Limb (tissue), 2 donors: ENCODE measurements around the gene GABARAPL1.

Experiments used
- DNase-seq, 2 donors: peaks; one replicate each; pipeline ENCODE4 v3.0.0-alpha.2; 2016; ENCODE audit errors: extremely low spot score in 2 of 2

GABARAPL1 gene

GRCh38 chr12:10234562-10234961, 21.9 kb downstream of the GABARAPL1 start:
- no peak for DNase-seq

GRCh38 chr12:10235761-10236631, 23.3 kb downstream of the GABARAPL1 start:
- peak; percentile 49 to 51 for DNase-seq

- no peak for DNase-seq
These were observed 24.0 kb downstream of the GABARAPL1 start for GRCh38 chr12:10236720-10237119.

GRCh38 chr12:10238526-10238925, 25.8 kb downstream of the GABARAPL1 start:
- no peak for DNase-seq

- no peak for DNase-seq
These were observed 28.6 kb downstream of the GABARAPL1 start for GRCh38 chr12:10241290-10241689.

GRCh38 chr12:10241727-10242126, 29.1 kb downstream of the GABARAPL1 start:
- DNase-seq: no peak

- no peak for DNase-seq
These were observed 29.9 kb downstream of the GABARAPL1 start for GRCh38 chr12:10242539-10242938.

- no peak for DNase-seq
These were observed 31.3 kb downstream of the GABARAPL1 start for GRCh38 chr12:10243818-10244520.

- DNase-seq: no peak
These were observed 34.9 kb downstream of the GABARAPL1 start for GRCh38 chr12:10247436-10248058.

DNA sequence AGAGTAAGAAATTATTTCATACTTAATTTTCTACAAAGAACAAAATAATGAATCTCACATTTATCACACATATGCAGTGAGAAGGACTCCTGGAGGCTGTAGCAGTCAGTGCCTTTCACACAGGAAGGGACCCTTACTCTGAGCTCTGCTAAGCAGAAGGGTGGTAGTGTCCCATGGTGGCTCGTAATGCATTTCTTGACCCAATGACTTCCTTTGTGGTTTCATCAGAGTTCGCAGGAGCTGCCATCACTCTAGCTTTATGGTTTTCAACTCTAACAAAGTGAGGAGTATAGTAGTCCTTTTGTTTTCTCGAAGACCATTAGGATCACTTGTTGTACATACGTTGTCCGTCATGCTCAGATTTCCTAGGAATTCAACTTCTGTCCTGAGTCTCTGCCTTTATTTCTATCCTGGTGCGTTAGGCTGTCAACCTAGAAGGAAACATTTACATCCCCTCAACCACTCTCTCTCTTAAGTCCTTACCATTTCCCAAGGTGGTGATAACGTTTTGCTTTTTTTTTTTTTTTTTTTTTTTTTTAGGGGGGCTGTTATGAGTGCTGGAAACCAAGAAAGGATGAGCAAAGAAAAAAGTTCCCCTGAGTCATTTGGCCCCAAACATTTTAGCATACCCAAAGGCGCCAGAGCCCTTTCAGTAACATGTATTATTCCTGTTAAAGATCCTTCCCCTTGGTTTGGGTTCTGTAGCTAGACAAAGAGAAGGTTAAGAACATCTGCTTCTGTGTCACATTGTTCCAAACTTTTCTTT, 37.2 kb downstream of the GABARAPL1 start:
- no peak for DNase-seq

- no peak for DNase-seq
These were observed 39.0 kb downstream of the GABARAPL1 start for GRCh38 chr12:10251669-10252068.

GRCh38 chr12:10252201-10252600, 39.5 kb downstream of the GABARAPL1 start:
- no peak for DNase-seq

DNA sequence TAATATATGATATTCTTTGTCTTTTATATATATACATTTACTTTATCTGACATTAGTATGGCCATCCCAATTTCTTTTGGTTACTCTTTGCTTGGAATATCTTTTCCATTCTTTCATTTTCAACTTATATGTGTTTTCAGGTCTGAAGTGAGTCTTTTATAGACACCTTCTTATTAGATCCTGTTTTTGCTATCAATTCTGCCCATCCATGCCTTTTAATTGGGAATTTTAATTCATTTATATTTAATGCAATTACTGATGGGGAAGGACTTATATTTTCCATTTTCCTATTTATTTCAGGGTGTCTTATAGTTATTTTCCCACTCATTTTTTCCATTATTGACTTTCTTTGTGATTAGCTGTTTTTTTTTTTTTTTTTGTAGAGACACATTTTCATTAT, 43.4 kb downstream of the GABARAPL1 start:
- DNase-seq: no peak

- no peak for DNase-seq
These were observed 48.2 kb downstream of the GABARAPL1 start for GRCh38 chr12:10260927-10261326.

DNA sequence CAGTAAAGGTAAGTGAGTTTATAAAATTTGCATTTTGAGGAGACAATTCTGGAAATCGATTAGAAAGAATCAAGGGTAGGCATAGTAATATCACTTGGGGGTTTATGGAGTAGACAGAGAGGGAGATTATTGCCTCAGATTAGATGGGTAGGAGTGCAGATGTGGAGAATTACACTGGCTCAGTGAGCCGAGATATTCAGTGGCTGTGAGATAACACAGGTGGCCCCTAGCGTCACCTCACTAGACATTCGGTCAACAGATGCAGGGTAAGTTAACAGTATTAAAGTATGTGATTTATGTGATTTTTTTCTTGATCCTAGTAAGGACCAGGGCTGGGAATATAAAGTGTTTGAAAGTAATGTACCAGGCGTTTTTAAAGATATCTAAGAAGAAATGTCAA, 55.4 kb downstream of the GABARAPL1 start:
- DNase-seq: no peak

DNA sequence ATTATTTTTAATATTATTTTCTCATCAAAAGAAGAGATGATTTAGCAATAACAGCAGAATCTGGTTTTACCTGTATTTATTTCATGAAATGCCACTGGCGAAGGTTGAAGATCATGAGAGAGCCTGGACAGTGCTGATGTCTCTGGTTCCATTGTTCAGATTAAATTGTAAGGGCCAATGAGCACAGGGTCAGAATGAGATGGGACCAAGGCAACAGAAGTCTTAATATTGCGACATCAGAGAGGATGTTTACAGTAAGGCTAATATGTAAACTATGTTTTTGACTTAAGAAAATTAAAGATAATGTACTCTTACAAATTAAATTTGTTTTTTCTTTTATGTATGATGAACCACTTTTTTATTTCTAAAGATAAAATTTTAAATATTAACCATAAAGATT, 59.8 kb downstream of the GABARAPL1 start:
- DNase-seq: no peak
